ENCODE data around the gene RBM26.
"Not testable (repeated sequence)": the region's sequence is repeated elsewhere in the genome, so short reads cannot be mapped to it uniquely, and the experiment has no call there.

Gene RBM26

GRCh38 chr13:79386125-79386826, 19.8 kb downstream of the RBM26 start:
- DNase-seq = no peak

GRCh38 chr13:79385694-79386093, 20.4 kb downstream of the RBM26 start:
- DNase-seq = no peak

GRCh38 chr13:79384022-79384610, 21.9 kb downstream of the RBM26 start:
- DNase-seq = no peak

GRCh38 chr13:79382545-79383275, 23.3 kb downstream of the RBM26 start:
- no peak for DNase-seq

- no peak for DNase-seq
Measured at GRCh38 chr13:79380997-79381396, 25.1 kb downstream of the RBM26 start.

- no peak for DNase-seq
Measured at GRCh38 chr13:79379274-79379673, 26.8 kb downstream of the RBM26 start.

GRCh38 chr13:79376843-79377242, 29.2 kb downstream of the RBM26 start:
- no peak for DNase-seq

- DNase-seq = no peak
Measured at GRCh38 chr13:79374578-79374977, 31.5 kb downstream of the RBM26 start.

GRCh38 chr13:79373916-79374315, 32.1 kb downstream of the RBM26 start:
- no peak for DNase-seq

GRCh38 chr13:79369226-79369625, 36.8 kb downstream of the RBM26 start:
- no peak for DNase-seq

- peak in 17 of 56 donors; percentile 0 to 38 (median 9) for DNase-seq
Measured at GRCh38 chr13:79365981-79366380, 40.1 kb downstream of the RBM26 start.

GRCh38 chr13:79361299-79361698, 44.8 kb downstream of the RBM26 start:
- no peak for DNase-seq

GRCh38 chr13:79360095-79360494, 46.0 kb downstream of the RBM26 start:
- no peak for DNase-seq

- no peak for DNase-seq
Measured at GRCh38 chr13:79359064-79359463, 47.0 kb downstream of the RBM26 start.

- DNase-seq = no peak
Measured at GRCh38 chr13:79354285-79354684, 51.8 kb downstream of the RBM26 start.

GRCh38 chr13:79353693-79354092, 52.4 kb downstream of the RBM26 start:
- DNase-seq = no peak

- no peak for DNase-seq
Measured at GRCh38 chr13:79352107-79352506, 53.9 kb downstream of the RBM26 start.

- DNase-seq = not testable (repeated sequence)
Measured at GRCh38 chr13:79349608-79350007, 56.4 kb downstream of the RBM26 start.

GRCh38 chr13:79349011-79349410, 57.0 kb downstream of the RBM26 start:
- no peak for DNase-seq

- DNase-seq = no peak
Measured at GRCh38 chr13:79346300-79346914, 59.6 kb downstream of the RBM26 start.

GRCh38 chr13:79341202-79341601, 64.9 kb downstream of the RBM26 start:
- DNase-seq = no peak

GRCh38 chr13:79340490-79340889, 65.6 kb downstream of the RBM26 start:
- no peak for DNase-seq

All from amygdala (tissue), 56 donors.